Right atrium auricular region (tissue), 2 donors: ENCODE data around the gene PRG2. TPM values are rescaled to one million over a fixed set of nuclear protein-coding genes. Genes with fewer than 3 reads are reported as not detected.

ENCODE experiments used
- DNase-seq: peaks from one replicate; pipeline ENCODE4 v3.0.0-alpha.2; 2019; ENCODE audit warnings: low spot score
- H3K27ac ChIP-seq, 2 donors: fragments of 200-600 bp; sonication (generic); 1 replicate in 1 of 2; 2 replicates in 1 of 2; pipeline ENCODE4 v1.5.1; 2016 to 2019
- H3K27me3 ChIP-seq, 2 donors: fragments of 200-600 bp; sonication (generic); one replicate each; pipeline versions ENCODE4 v1.5.1 to v1.6.0; 2017 to 2019
- H3K36me3 ChIP-seq: fragments of 200-600 bp; sonication (generic); one replicate; pipeline ENCODE4 v1.5.1; 2016
- H3K4me1 ChIP-seq, 2 donors: fragments of 200-600 bp; sonication (generic); one replicate each; pipeline versions ENCODE4 v1.5.1 to v1.6.0; 2017 to 2019
- H3K4me3 ChIP-seq, 2 donors: fragments of 200-600 bp; sonication (generic); 1 replicate in 1 of 2; 2 replicates in 1 of 2; pipeline ENCODE4 v1.5.1; 2017 to 2019; ENCODE audit warnings: mild to moderate bottlenecking in 1 of 2, moderate library complexity in 1 of 2
- H3K9me3 ChIP-seq, 2 donors: fragments of 200-600 bp; sonication (generic); one replicate each; pipeline ENCODE4 v1.5.1; 2019
- CTCF ChIP-seq, 2 donors: fragments of 200-600 bp; sonication (generic); IDR thresholded peaks; one replicate each; pipeline ENCODE4 v1.5.1; 2019; ENCODE audit warnings: antibody characterized with exemption in 2 of 2
- total RNA-seq, 2 donors: library from RNA; depleted of rRNA; stranded (reverse); fragments of >200 nt; gene quantifications; one replicate each; pipeline ENCODE4 v1.1.0, GENCODE V29; 2016

PRG2 gene
- total RNA-seq, 2 donors from 2014 or later = not detected

- Histone ChIP-seq H3K9me3 (no peaks in the 10 kb centered on the region), H3K36me3 (no peaks in the 10 kb centered on the region), H3K4me1 (no peaks in the 10 kb centered on the region), H3K4me3 (no peak overlapping the region), H3K27ac (no peak overlapping the region), H3K27me3 (no peaks in the 10 kb centered on the region)
- TF ChIP-seq CTCF (IDR thresholded peaks at IDR 0.05) = no peak
- no peak for DNase-seq
Measured at GRCh38 chr11:57394203-57394965, 3.9 kb upstream of the PRG2 start.

- Histone ChIP-seq H3K9me3 (no peaks in the 10 kb centered on the region), H3K27ac (no peak overlapping the region), H3K4me3 (no peak overlapping the region), H3K27me3 (no peaks in the 10 kb centered on the region), H3K4me1 (no peaks in the 10 kb centered on the region), H3K36me3 (no peaks in the 10 kb centered on the region)
- DNase-seq = no peak
- TF ChIP-seq CTCF (IDR thresholded peaks at IDR 0.05) = no peak
Measured at GRCh38 chr11:57392763-57393105, 2.3 kb upstream of the PRG2 start.

- H3K4me3 ChIP-seq = no peak overlapping the region
- H3K27me3 ChIP-seq = no peaks in the 10 kb centered on the region
- H3K27ac ChIP-seq = no peak overlapping the region
- no peaks in the 10 kb centered on the region for H3K36me3 ChIP-seq
- H3K4me1 ChIP-seq = no peaks in the 10 kb centered on the region
- DNase-seq = no peak
- no peaks in the 10 kb centered on the region for H3K9me3 ChIP-seq
- TF ChIP-seq CTCF (IDR thresholded peaks at IDR 0.05) = no peak
Measured at GRCh38 chr11:57392066-57392762, 1.8 kb upstream of the PRG2 start.

- H3K27me3 ChIP-seq = no peaks in the 10 kb centered on the region
Measured at GRCh38 chr11:57391539-57391938, 1.1 kb upstream of the PRG2 start.

GRCh38 chr11:57391111-57391510 lies 661 bp upstream of the PRG2 start:
- Histone ChIP-seq H3K4me1 (no peaks in the 10 kb centered on the region), H3K27me3 (no peaks in the 10 kb centered on the region), H3K27ac (no peak overlapping the region), H3K36me3 (no peaks in the 10 kb centered on the region), H3K4me3 (no peak overlapping the region), H3K9me3 (no peaks in the 10 kb centered on the region)
- DNase-seq = no peak
- TF ChIP-seq CTCF (IDR thresholded peaks at IDR 0.05) = no peak

More at GRCh38 chr11:57391539-57391938, 1.1 kb upstream of the PRG2 start:
- no peaks in the 10 kb centered on the region for H3K36me3 ChIP-seq
- H3K27ac ChIP-seq = no peak overlapping the region
- no peak overlapping the region for H3K4me3 ChIP-seq
- no peaks in the 10 kb centered on the region for H3K4me1 ChIP-seq
- H3K9me3 ChIP-seq = no peaks in the 10 kb centered on the region
- no peak for TF ChIP-seq CTCF (IDR thresholded peaks at IDR 0.05)
- no peak for DNase-seq
